Inferior parietal cortex (tissue), 1 donor: ENCODE results near the gene COL8A1.
"Not testable (repeated sequence)": the region's sequence is repeated elsewhere in the genome, so short reads cannot be mapped to it uniquely, and the experiment has no call there.

ENCODE experiments used
- DNase-seq: peaks from one replicate; pipeline ENCODE4 v3.0.0-alpha.2; 2016; ENCODE audit errors: extremely low spot score

COL8A1 gene

DNA sequence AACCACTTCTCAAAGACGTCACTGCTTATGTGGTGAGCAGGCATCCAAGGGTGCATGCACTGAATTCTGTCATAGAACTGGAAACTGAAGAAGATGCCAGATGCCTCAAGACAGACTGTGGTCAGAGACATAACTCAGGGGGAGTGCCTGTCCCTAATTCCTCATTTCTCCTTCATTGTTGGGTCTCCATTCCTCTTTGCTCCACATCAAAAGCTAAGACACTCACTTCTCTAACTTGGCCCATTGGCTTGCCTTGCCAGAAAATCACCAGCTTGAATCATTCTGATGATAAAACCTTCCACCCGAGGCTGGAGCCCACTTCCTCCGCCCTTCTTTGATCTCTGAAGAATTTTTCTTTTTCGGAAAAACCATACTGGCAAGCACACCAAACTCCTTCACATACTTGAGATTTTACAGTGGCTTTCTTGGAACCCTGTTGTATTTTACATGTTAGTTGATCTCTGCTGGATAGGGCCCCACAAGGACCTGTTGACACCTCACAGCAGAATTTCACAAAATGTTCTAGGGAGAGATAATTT, 69.9 kb downstream of the COL8A1 start:
- no peak for DNase-seq

DNA sequence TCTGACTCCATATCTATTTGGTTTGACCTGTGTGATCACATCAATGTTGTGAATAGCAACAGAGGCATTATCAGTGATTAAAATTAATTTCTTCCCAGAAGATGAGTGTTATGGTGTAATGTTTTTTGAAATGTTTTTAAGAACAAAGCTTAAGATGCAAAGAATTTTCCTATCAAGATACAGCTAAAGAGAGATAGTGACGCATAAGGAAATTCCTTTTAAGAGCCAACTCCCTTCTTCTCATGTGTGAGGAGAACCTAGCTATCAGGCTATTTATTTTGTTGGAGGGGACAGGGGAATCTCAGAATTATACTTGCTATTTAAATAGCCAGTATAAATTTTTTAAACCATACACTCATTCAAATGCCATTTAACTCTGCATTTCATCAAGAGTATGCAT, 71.3 kb downstream of the COL8A1 start:
- no peak for DNase-seq

DNA sequence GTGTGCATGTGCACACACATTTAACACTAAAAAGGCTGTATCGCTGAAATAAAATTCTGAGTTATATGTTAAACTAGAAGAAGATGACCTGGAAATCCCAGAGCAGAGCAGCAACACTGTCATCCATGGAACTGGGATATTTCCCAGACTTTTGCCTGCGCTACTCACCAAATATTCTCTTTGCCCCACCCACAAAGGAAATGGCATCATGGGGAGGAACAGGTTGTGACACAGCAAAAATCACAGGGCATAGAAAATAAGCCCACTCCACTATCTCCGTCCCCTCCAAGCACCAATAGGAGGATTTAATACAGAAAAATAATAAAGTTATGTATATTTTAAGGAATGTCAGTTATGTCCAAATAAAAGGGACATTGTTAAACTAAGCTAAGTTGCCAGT, 71.7 kb downstream of the COL8A1 start:
- no peak for DNase-seq

DNA sequence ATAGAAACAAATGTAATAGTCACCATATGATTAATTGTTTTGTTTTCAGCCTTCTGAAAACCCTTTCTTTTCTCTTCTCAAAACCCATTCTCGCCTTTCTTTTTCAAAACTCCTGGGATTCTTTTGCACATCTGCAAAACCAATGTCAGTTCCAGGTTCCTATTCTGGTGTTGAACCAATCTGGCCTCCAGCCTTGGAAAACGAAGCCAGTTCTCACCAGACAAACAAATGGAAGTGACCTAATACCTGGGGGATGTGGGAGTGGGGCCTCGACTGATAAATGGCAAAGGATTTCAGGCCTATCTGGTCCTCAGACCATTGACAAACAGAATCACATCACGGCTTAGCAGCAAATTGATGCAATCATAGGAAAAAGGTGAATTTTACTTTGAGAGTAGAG, 73.0 kb downstream of the COL8A1 start:
- DNase-seq = no peak

DNA sequence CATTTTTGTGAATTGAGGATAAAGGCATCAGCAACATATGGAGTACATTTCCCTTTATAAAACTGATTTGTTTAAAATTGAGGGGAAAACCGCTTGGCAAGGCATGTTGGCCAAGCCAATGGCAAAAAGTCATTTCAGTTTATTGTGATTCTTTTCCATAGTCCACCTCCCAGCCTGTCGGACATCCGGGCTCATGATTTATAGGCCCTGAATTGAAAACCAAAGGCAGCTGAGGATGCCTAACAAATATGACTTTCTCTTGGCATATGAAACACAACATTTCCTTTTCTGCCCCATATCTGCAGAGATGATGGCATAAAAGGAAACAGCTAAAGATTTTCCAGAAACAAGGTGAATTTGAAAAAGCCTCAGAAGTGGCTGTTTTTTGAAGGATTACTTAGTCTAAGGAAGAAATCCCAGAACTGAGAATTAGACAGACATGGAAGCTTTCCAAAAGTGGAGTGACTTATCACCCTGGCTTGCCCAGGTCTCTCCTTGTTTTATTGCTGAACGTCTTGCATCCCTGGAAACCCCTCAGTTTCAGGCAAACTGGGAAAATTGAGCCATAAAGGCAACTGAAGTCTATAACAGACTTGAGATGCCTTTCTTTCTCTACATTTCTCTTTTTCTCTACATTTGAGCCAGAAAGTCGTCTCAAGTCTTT, 74.0 kb downstream of the COL8A1 start:
- no peak for DNase-seq

DNA sequence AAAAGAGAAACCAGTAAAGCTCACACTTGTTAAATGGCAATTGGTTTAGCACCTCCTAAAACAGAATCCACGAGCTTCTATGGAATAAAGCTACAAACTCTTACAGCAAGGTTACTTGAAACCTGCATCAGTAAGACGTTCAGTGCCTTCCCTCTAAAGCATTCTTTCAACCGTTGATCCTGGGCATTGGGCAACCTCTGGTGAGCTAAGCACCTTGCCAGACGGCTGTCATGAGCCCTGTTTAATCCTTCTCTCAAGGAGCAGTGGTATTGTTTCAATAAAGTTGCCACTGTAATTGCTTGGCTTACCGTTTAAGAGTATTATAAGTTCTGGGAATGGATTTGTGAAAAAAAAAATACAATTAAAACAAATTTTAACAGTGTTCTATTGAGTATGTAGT, 75.0 kb downstream of the COL8A1 start:
- no peak for DNase-seq

DNA sequence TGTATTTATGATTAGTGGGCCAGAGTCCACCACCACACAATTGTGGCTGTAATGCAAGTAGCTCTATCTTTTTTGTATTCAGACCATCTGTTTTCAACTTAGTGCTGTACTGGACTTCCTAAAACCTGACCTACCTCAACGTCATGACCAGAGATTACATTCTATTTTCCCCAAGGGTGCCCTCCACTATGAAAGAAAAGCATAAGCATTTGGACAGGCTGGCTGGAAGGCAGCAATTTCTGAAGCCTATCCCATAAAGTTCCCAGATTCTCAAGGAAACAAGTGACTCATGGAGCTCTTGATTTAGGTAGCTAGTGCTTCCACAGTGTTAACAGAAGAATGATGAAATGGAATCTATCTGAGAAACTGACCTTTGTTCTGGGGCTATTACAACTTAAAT, 75.8 kb downstream of the COL8A1 start:
- DNase-seq = no peak

DNA sequence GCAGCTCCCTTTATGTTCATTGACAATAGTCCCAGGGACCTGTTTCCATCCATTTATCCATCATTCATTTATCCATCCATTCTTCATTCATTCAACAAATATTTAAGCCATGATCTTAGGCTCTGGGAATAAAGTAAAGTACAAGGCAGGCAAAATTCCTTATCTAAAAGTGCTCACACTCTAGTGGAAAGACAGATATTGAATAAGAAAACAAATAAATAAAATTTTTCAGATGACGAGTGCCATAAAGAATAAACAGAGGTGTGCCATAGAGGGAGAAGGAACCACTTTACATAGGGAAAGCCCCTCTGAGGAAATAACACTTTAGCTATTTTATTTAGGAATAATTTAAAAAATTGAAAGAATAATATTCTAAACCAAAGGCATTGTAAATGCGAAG, 76.2 kb downstream of the COL8A1 start:
- no peak for DNase-seq

DNA sequence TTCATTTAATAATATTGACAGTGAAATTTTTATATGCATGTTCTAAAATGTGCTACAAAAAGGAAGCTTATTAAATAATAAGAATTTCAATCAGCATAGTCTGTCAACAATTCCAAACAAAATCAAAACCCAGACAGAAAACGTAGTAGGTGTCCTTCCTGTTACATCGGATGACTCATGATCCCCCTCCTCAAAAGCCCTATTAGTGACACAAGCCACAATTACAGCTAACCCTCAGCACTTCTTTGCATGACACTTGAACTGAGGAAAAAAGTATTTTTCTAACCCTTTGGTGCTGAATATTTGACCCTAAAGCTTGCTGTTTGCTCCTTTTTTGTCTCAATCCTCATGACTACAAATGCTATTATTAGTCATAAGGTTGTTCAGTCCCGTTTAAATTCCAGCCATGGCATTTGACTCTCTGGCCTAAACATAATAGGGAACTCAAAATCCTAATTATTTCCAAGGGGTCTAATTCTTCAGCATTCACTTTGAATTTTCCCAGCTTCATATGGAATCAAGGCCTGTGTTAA, 78.1 kb downstream of the COL8A1 start:
- DNase-seq = no peak

DNA sequence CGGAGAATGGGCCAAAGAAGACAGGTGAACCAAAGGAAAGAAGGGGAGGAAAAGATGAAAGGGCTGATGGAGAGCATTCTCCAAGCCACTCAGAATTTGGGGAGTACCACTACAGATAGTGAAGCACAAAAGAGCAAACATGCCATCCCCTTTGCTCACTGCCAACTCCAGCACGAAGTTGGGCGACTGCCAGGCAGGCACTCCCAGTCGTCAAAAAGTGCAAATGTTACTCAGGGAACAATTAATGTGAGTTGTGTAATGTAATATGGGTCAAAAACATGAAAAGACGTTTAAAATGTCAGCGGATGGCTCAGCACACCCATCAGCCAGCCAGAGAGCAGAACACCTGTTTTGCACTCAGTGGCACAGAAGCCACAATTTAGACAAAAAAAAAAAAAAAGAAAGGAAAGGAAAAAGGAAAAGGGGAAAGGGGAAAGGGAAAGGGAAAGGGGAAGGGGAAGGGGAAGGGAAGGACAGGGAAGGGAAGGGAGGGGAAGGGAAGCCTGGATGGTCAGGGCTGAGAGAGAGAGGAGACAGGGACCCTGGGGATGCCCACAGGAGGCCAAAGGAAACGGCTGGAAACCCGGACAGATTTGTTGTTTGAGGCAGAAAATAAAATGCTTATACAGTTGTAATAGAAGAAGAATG, 82.7 kb downstream of the COL8A1 start:
- DNase-seq = no peak

DNA sequence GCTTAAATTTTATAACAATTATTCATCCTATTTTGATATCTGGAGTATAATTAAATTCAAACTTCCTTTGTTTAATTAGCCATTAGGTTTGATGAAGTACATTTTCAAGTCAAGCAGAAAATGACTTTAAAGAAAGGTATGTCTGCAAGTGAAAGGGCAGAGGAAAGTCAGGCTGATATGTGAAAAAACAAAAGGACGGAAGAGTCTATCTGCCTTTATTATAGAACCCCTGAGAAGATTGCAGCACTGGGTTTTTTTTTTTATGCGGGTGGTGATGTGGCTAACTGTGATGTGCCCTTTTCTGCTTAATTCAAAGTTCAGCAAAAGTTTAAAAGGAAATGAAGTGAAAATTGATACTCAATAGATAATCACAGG, 83.2 kb downstream of the COL8A1 start:
- DNase-seq = no peak

DNA sequence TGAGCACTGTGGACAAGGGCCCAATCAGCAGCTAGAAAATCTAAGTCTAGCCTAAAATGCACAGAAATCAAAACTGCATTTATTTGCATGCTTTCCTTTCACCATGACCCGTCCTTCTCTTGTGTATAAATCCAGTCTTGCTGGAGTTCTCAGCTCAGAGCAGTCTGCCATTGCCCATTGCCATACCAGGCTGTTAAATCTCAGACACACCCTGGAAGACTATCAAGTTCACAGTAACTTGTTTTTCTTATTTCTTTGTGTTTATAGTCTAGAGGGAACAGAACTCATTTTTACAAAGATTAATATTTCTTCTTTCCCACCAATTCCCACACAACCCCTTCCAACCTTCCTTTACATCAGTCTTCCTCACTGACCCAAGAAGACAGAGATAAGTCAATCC, 85.9 kb downstream of the COL8A1 start:
- no peak for DNase-seq

DNA sequence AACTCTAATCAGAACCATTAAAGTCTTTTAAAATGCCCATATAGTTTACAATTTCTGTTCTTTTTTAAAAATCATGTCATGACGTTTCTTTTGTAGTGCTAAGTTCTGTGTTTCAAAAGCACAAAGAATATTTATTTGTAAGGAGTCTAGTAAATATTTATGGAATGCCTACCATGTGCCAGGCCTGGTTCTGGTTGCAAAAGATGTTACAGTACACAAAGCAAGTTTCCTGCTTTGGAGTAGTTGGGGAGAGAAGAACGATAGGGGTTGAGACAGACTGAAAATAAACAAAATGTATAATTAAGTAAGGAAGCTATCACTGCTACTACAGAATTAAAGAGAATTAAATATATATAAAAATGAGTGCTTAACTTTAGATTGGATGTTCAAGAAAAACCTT, 92.5 kb downstream of the COL8A1 start:
- no peak for DNase-seq

DNA sequence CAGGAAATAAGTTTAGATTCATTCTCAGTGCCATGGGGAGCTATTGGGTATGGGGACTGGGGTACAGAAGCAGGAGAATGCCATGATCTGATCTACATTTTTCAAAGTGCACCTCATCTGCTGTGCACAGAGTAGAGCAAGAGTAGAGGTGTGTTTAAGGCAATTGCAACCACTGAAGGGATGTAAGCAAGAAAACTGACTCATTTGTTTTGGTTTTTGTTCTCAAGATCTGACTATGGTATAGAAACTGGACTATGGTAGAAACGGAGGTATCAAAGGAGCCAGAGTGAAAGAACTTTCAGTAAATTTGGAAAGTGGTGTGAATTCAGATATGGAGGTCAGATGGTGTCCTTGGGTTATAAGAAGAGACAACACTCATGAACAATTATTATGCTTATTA, 93.1 kb downstream of the COL8A1 start:
- no peak for DNase-seq

DNA sequence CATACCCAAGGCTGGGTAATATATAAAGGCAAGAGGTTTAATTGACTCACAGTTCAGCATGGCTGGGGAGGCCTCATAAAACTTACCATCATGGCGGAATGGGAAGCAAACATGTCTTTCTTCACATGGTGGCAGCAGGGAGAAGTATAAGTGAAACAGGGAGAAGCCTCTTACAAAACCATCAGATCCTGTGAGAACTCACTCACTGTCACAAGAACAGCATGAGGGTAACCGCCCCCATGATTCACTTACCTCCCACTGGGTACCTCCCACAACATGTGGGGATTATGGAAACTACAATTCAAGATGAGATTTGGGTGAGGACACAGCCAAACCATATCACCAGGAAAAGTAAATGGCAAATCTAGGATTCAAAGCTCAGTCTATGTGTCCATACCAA, 102.0 kb downstream of the COL8A1 start:
- not testable (repeated sequence) for DNase-seq

DNA sequence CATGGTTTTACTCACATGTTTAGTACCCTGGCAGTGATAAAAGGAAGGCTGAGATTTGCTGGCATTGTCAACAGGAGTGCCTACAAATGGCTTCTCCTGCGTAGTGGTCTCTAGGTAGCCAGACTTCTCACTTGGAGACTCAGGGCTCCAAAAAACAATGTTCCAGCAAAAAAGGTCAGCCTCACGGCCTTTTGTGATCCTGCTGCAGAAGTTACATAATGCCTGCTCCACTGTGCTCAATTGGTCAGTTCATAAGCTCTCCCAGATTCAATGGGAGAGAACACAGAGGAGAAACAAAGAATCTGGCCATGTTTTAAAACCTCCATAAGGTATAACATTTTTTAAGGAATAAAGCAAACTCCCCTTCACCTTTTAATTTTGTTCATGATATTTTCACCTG, 103.2 kb downstream of the COL8A1 start:
- DNase-seq = no peak

DNA sequence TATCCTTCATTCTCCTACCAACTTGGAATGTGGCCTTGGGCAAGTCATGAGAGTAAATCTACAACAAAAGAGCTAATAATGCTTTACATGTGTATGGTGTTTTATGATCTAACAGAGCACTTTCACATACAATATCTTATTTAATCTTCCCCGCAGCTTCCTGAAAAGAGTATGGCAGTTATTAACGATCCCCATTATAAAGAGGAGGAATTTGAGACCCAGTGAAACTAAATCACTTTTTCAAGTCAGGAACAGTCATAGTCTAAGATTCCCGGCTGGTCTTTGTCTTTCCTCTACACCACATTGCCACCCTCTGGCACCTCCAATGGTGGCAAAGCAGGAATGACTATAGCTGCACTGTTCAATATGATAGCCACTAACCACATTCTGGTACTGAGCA, 109.5 kb downstream of the COL8A1 start:
- DNase-seq = no peak

DNA sequence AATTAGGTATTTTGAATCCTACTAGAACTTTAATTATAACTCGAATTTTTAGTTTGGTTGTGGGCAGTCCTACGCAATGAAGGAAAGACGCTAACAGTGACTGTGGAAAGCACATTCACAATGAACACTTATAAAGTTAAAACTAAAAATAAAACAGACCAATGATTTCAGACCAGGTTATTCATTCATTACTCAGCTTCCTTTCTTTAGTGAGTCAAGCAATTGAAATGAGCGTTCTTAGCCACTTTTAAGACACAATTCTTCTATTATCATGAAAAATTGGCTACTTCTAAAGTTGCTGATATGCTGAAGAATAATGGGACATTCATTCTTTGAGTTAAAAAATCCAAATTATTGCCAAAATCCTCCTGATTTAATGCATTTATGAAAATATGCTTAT, 113.3 kb downstream of the COL8A1 start:
- DNase-seq = no peak

DNA sequence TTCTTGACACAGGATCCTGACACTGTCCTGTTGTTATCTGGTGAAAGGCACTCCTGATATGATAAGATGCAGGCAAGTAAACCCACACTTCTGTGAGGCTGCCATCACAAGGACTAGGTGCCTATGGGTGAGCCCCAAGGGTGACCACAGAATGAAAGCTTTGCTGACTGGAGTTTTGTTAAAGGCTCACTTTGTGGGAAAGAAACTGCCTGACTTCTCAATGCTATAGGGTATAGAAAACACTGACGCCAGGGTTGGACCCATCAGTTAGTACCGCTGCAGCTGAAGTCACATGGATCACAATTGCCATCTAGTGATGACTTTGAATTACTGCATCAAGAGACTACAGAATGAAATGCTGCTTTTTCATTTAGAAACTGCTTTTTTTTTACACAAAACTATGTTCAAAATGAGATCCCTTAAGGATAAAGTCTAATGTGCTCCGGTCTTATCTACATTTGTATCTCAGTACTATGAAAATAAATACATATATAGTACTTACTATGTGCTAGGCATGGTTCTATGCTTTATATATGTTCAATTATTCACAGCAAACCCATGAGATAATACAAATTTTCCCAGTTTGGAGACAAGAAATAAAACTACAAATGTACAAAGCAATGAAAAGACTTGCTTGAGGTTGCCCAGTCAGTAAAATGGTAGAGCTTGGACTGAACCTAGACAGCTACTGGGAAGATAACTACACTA, 115.0 kb downstream of the COL8A1 start:
- peak; percentile 69 for DNase-seq

DNA sequence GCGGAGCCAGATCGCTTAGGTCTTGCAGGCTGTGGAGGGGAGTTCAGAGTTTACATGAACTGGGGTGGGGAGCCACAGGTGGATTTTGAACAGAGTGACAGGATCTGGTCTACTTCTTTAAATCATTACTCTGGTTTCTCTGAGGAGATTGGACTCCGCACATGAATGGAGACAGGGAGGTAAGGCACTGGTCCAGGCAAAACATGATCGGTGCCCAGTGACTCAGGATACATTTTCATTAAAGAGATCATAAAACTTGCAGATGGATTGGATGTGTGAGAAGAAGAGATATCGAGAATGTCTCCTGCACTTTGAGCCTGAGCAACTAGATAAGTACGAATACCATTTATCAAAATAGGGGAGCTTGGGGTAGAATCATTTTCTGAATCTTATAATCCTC, 117.4 kb downstream of the COL8A1 start:
- DNase-seq = no peak

DNA sequence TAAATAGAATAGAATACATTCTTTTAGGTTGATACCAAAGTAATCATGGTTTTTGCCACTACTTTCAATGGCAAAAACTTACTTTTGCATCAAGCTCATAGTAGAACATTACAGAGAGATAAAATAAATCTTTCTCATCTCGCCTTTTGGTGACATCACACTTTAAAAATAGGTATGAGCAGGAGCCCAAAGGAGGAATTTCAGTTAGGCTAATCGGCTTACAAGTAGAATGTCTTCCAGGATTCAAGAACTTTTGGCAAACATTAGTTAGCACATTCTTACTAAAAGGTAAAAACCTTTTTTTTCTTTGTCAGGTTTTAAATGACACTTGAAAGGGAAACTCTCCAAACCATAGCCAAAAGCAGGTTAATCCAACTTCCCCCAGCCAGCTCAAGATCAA, 119.6 kb downstream of the COL8A1 start:
- DNase-seq = no peak

DNA sequence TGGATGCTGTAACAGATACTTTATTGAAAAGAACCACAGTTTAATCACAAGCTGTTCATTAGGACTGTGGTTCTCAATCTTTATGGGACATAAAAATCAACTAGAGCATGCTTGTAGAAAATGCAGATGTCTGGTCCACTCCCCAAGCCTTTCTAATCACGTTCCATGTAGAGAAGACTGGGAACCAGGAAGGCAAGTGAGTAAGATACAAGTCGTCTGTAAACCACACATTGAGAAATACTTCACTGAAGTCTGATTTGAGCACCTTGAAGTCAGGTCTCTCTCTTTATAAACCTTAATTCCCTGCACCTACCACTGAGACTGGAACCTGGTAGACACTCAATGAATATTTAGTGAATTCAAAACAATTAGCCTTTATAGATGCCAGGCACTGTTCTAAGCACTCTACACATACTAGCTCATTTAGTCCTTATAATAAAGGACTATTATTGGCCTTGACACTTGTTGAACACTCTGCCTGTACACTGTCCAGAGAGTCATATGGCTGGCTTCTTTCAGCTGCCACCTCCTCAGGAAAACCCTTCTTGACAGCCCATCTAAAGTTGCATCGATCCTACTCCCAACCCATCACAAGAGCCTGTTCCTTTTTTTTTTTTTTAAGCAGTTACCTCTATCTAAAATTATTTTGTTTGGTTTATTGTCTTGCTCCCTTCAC, 120.2 kb downstream of the COL8A1 start:
- no peak for DNase-seq
